ENCODE measurements around the gene ZNF212. TPM values are rescaled to one million over a fixed set of nuclear protein-coding genes. Genes with fewer than 3 reads are reported as not detected.

Gene ZNF212
- total and polyA plus RNA-seq, 9 of the 15 experiments (the other 6 are each of a cell fraction or from before 2014, with no cell fraction given) = 1.8 to 21.4 (median 7.2) TPM

DNA sequence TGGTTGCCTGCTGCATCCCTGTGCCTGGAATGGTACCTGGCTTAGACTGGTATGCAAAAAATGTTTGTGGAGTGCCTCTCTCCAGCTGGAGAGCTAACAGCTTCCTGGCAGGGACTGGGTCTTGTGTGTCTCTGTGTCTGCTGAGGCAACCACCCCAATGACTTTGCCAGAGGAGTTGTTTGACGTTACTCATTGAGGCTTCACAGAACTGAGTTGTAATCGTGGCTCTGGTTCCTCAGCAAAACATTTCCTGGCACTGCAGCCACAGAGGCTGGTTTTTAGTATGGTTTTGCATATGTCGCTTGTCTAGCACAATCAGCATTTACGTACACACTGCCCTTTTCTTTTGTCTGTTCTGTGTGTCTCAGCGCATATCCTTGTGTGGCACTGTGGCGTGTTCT, 36.6 kb upstream of the ZNF212 start:
- Histone ChIP-seq H3K27ac (ENCODE audit: extremely low read depth, low read depth, low read length) (no peak overlapping the region), H2AFZ (ENCODE audit: low read depth, low read length) (no peak overlapping the region), H4K20me1 (replicated peaks; ENCODE audit: control insufficient read depth, insufficient read depth, low read length) (peaks cover 6% of the 10 kb centered on the region; the same call in 1 of the 2 replicates), H3K27me3 (ENCODE audit: control insufficient read depth in 2 of 2, insufficient read depth in 2 of 2, low read length in 2 of 2) (no peaks in the 10 kb centered on the region), H3K4me2 (ENCODE audit: insufficient read depth, low read length) (no peak overlapping the region), H3K4me3 (no peak overlapping the region), H3K9me1 (ENCODE audit: control insufficient read depth, insufficient read depth, low read length) (no peaks in the 10 kb centered on the region), H3K9me3 (replicated peaks; ENCODE audit: control insufficient read depth, insufficient read depth, low read depth, low read length) (no peaks in the 10 kb centered on the region), H3K4me1 (replicated peaks in 1 of 2; ENCODE audit: control insufficient read depth in 2 of 2, insufficient read depth in 2 of 2, low read length in 2 of 2) (peaks cover 0 to 4% of the 10 kb centered on the region in 2 experiments; a peak in 1 of 5 replicates), H3K36me3 (ENCODE audit: control insufficient read depth, insufficient read depth, low read length) (peaks cover 91% of the 10 kb centered on the region), H3K9ac (ENCODE audit: insufficient read depth in 1 of 2, low read depth in 2 of 2, low read length in 2 of 2) (no peak overlapping the region), H3K79me2 (ENCODE audit: control insufficient read depth, insufficient read depth, low read length) (peaks cover 45% of the 10 kb centered on the region)
- ChIA-PET CTCF (ENCODE audit: low intra/inter-chr PET ratio) (no interaction called here), POLR2A (no interaction called here)
- BruUV-seq (replicated peaks) = no TSS peak
- 96% methylated on average over 6 of the region's 6 CpGs for WGBS (ENCODE audit: insufficient coverage, low coverage, missing lambda C conversion rate)
- intact Hi-C loops (cut with micrococcal nuclease) (no loop called here), in situ Hi-C loops (cut with MboI) (no loop called here)
- DNase-seq (ENCODE audit: extremely low read depth in 1 of 4, low spot score in 3 of 4) (no peak), FAIRE-seq (no peak), ATAC-seq (no peak)
- TF ChIP-seq BCOR (IDR thresholded peaks at IDR 0.05) (no peak), RUNX1 (IDR thresholded peaks at IDR 0.05; ENCODE audit: low read depth) (0 out of 2 replicates have a peak, but pooled peaks have one; percentile 26), CBX1 (IDR thresholded peaks at IDR 0.05; ENCODE audit: low read depth) (no peak), ZNF584 (CRISPR knock-in tag; IDR thresholded peaks at IDR 0.05; ENCODE audit: low read depth) (no peak), HDGF (IDR thresholded peaks at IDR 0.05) (no peak), MTA2 (IDR thresholded peaks at IDR 0.05; ENCODE audit: low read depth) (no peak)

DNA sequence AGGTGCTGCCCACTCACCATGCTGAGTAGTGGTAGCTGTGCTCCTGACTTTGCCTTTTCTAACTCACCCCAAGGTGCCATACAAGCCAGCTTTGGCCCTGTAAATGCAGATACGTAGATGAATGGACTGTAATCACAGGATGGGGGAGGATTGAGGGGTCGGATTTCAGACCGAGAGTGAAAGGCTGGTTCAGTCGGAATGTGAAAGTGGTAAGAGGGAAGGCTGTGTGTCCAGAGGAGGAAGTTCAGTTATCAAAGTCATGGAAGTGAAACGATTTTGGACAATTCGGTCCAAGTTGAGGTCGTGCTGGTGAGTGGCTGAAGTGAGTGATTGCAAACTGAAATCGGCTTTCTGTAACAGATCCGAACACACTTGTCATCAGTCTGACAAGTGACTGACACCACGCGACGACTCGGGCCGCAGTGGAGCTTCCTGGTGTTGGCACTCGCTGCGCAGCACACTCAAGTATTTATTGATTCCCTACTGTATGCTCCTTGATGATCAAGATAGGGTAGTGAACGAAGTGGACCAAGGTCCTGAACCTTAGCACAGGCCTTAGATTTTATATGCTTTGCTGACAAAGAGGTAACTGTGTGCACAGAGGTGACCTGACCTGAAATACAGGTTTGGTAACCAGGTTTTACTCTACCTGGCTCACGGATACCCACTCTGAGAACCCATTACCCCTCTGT, 33.6 kb upstream of the ZNF212 start:
- Histone ChIP-seq H3K9me1 (ENCODE audit: control insufficient read depth, insufficient read depth, low read length) (no peaks in the 10 kb centered on the region), H4K20me1 (replicated peaks; ENCODE audit: control insufficient read depth, insufficient read depth, low read length) (peaks cover 6% of the 10 kb centered on the region), H3K79me2 (ENCODE audit: control insufficient read depth, insufficient read depth, low read length) (peaks cover 25% of the 10 kb centered on the region), H2AFZ (ENCODE audit: low read depth, low read length) (no peak overlapping the region), H3K4me1 (replicated peaks in 1 of 2; ENCODE audit: control insufficient read depth in 2 of 2, insufficient read depth in 2 of 2, low read length in 2 of 2) (0 out of 5 replicates have a peak, but pooled peaks cover 0 to 2% of the 10 kb centered on the region in 2 experiments), H3K4me2 (ENCODE audit: insufficient read depth, low read length) (no peak overlapping the region), H3K36me3 (ENCODE audit: control insufficient read depth, insufficient read depth, low read length) (peaks cover 88% of the 10 kb centered on the region), H3K27me3 (ENCODE audit: control insufficient read depth in 2 of 2, insufficient read depth in 2 of 2, low read length in 2 of 2) (no peaks in the 10 kb centered on the region), H3K9me3 (replicated peaks; ENCODE audit: control insufficient read depth, insufficient read depth, low read depth, low read length) (no peaks in the 10 kb centered on the region), H3K9ac (ENCODE audit: insufficient read depth in 1 of 2, low read depth in 2 of 2, low read length in 2 of 2) (peak overlapping the region in 1 of 2 experiments; percentile 1; a peak in 1 of 4 replicates), H3K27ac (ENCODE audit: extremely low read depth, low read depth, low read length) (no peak overlapping the region), H3K4me3 (no peak overlapping the region)
- FAIRE-seq (no peak), ATAC-seq (no peak), DNase-seq (ENCODE audit: extremely low read depth in 1 of 4, low spot score in 3 of 4) (no peak)
- TF ChIP-seq CBFB (CRISPR knock-in tag; IDR thresholded peaks at IDR 0.05) = no peak
- 0 out of 2 replicates have a peak, but pooled peaks have one; percentile 32 for TF ChIP-seq POLR2A (conservative IDR thresholded peaks at IDR 0.05)
- no peak for TF ChIP-seq NFE2 (IDR thresholded peaks at IDR 0.05; ENCODE audit: low read depth)
- BruUV-seq (replicated peaks) = no TSS peak
- POLR2A ChIA-PET = interaction anchor here (1.0 to 2.3 kb wide), 3 partner anchors 8 to 15 kb away, joined by 3 to 18 read pairs (median 7); partner anchors contain the start of gene ZNF282
- in situ Hi-C loops (cut with MboI) (no loop called here), intact Hi-C loops (cut with micrococcal nuclease) (no loop called here)
- CTCF ChIA-PET (ENCODE audit: low intra/inter-chr PET ratio) = no interaction called here
- 88% methylated on average over 18 of the region's 18 CpGs for WGBS (ENCODE audit: insufficient coverage, low coverage, missing lambda C conversion rate)

All from K562 (cell line).